OCI-LY3 (cell line): ENCODE data around the gene DIP2C.

ENCODE experiments used
- EZH2phosphoT487 ChIP-seq: fragments of 200-600 bp; shearing (Covaris generic); IDR thresholded peaks from 2 replicates; pipeline ENCODE4 v1.6.1; 2018; ENCODE audit warnings: antibody characterized with exemption, mixed run types, low read depth
- TF ChIP-seq, protein P1 (sequence below): fragments of 200-600, 300-600 bp; sonication (generic); IDR thresholded peaks from 2 replicates; pipeline ENCODE4 v1.5.1; 2014; ENCODE audit warnings: antibody characterized with exemption, low read length, low read depth

- TF ChIP-seq, protein P1, sequence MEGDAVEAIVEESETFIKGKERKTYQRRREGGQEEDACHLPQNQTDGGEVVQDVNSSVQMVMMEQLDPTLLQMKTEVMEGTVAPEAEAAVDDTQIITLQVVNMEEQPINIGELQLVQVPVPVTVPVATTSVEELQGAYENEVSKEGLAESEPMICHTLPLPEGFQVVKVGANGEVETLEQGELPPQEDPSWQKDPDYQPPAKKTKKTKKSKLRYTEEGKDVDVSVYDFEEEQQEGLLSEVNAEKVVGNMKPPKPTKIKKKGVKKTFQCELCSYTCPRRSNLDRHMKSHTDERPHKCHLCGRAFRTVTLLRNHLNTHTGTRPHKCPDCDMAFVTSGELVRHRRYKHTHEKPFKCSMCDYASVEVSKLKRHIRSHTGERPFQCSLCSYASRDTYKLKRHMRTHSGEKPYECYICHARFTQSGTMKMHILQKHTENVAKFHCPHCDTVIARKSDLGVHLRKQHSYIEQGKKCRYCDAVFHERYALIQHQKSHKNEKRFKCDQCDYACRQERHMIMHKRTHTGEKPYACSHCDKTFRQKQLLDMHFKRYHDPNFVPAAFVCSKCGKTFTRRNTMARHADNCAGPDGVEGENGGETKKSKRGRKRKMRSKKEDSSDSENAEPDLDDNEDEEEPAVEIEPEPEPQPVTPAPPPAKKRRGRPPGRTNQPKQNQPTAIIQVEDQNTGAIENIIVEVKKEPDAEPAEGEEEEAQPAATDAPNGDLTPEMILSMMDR, result no peak
- no peak for TF ChIP-seq EZH2phosphoT487
Measured at GRCh38 chr10:586151-586550, 103.3 kb downstream of the DIP2C start.
